GM19238 (cell line): ENCODE measurements around the gene PYGB.
A peak's percentile ranks its signal among the peaks of the same experiment; 100 is the strongest.

ENCODE experiments used
- DNase-seq: peaks from one replicate; pipeline ENCODE4 v3.0.0; 2011; ENCODE audit warnings: low spot score; ENCODE audit not compliant: insufficient read length

PYGB gene

DNA sequence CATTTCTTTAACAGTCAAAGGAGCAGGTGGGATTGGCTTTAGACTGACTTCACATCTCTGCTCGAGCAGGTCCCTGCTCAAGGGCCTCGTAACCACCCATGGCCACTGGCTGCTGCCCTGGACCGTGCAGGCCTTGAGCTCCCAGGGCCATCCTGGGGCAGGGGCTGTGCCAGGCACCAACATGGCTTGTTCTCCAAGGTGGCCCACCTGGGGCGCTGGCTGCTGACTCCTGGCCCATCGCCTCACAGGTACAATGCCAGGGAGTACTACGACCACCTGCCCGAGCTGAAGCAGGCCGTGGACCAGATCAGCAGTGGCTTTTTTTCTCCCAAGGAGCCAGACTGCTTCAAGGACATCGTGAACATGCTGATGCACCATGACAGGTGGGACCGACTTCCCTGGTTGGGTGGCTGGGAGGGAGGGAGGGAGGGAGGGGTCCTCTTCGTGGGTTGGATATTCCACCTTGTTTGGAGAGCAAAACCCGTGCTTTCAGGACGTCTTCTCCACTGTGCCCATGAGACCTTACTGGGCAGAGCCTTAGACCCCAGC lies 46.1 kb downstream of the PYGB start:
- DNase-seq: no peak

DNA sequence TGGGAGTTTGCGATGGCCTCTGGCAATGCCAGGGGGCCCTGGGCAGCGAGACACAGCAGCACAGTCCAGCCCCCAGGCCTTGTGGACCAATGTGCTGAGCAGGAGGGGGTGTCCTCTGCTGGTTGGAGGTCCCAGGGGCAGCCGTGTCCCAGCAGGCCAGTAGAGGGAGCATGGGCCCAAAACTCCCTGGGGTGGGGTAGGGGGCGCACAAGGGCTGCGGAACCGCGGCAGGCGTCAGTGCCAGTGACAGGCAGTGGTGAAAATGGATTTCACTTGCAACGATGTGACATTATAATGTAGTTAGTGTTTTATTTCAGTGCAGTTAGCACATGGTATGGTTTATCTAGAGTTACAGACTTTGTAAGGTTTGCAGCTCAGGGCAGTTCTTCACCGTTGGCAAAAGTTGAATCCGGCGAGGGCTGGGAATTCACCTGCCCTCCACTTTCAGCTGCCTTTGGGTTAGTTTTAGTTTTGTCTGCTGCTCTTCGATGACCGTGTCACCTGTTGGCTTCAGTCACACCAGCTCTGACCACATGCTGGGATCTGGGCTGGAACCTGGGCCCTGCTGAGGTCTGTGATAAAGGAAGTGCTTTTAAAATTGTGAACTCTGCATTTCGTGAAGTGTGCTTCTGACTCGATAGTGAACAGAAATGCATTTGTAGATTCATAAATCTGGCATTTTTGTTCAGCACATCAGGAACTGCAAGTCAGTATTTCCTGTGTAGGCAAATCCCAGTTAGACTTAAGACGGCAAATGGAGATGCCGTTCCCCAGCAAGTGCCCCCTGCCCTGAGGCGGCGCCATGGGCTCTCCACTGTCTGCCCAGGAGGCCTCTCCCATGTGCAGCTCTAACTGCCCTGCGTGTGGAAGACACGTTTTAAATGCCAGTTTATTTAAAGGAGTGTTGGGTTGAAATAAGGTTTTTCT lies 46.8 kb downstream of the PYGB start:
- DNase-seq: peak; percentile 68

DNA sequence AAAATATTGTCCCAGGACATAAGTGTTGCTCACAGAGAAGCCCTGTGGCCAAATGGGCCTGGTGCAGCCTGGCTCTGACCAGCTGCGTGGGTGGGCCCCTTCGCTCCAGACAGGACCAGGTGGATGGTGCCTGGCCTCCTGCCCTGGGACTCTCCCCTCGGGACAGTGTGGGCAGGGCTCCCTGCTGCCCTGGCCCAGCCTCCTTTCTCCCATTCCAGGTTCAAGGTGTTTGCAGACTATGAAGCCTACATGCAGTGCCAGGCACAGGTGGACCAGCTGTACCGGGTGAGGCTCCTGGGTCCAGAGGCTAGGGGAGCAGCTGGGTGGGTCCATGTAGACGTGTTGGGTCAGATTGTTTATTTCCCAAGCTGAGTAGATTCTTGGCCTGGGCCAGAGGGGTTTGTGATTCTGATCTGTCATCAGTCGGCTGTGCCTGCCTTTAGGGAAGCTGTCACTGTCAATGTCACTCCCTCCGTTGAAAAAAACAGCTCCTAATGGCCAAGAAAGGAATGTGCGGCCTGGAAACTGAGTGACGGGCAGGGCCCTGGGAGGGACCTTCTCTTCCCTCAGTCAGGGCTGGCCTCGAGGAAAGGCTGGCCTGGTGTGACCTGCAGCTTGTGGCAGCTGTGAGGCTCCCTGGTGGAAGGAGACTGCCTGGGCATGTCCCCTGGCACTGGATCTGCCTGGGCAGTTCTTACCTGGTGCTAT lies 47.7 kb downstream of the PYGB start:
- DNase-seq: no peak

DNA sequence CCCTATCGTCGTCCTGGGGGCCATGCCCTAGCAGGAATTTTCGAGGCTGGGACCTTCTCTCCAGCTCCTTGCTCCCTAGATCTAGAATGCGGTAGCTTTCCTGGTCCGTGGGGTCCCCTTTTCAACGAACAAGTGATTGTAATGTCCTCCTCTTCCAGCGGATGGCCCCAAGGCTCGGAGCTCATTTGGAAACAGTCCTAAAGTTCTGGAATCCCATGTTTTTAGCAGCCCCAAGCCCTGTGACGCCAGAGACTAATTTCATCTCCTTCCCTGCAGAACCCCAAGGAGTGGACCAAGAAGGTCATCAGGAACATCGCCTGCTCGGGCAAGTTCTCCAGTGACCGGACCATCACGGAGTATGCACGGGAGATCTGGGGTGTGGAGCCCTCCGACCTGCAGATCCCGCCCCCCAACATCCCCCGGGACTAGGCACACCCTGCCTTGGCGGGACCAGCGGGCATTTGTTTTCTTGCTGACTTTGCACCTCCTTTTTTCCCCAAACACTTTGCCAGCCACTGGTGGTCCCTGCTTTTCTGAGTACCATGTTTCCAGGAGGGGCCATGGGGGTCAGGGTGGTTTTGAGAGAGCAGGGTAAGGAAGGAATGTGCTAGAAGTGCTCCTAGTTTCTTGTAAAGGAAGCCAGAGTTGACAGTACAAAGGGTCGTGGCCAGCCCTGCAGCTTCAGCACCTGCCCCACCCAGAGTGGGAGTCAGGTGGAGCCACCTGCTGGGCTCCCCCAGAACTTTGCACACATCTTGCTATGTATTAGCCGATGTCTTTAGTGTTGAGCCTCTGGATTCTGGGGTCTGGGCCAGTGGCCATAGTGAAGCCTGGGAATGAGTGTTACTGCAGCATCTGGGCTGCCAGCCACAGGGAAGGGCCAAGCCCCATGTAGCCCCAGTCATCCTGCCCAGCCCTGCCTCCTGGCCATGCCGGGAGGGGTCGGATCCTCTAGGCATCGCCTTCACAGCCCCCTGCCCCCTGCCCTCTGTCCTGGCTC lies 48.5 kb downstream of the PYGB start:
- peak; percentile 55 for DNase-seq

DNA sequence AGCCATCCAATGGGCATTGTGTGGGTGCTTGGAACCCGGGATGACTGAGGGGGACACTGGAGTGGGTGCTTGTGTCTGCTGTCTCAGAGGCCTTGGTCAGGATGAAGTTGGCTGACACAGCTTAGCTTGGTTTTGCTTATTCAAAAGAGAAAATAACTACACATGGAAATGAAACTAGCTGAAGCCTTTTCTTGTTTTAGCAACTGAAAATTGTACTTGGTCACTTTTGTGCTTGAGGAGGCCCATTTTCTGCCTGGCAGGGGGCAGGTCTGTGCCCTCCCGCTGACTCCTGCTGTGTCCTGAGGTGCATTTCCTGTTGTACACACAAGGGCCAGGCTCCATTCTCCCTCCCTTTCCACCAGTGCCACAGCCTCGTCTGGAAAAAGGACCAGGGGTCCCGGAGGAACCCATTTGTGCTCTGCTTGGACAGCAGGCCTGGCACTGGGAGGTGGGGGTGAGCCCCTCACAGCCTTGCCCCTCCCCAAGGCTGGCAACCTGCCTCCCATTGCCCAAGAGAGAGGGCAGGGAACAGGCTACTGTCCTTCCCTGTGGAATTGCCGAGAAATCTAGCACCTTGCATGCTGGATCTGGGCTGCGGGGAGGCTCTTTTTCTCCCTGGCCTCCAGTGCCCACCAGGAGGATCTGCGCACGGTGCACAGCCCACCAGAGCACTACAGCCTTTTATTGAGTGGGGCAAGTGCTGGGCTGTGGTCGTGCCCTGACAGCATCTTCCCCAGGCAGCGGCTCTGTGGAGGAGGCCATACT lies 49.4 kb downstream of the PYGB start:
- peak; percentile 71 for DNase-seq

DNA sequence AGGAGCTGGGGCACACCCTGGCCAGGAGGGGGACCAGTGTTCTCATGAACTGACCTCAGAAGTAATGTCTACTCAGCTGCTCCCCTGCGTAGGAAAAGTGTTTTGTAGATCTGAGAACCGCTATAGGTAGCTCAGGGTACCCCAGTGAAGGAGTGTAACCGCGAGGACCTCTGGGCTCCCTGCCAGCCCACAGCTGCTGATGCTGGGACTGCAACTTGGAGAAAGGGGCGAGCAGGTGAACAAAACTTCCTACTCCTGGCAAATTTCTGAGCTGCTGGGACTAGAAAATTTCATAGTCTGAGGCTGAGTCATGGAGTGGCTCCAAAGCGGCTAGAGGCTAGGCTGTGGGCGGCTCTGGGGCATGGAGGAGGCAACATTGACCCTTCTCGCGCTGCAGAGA lies 51.9 kb downstream of the PYGB start:
- no peak for DNase-seq

DNA sequence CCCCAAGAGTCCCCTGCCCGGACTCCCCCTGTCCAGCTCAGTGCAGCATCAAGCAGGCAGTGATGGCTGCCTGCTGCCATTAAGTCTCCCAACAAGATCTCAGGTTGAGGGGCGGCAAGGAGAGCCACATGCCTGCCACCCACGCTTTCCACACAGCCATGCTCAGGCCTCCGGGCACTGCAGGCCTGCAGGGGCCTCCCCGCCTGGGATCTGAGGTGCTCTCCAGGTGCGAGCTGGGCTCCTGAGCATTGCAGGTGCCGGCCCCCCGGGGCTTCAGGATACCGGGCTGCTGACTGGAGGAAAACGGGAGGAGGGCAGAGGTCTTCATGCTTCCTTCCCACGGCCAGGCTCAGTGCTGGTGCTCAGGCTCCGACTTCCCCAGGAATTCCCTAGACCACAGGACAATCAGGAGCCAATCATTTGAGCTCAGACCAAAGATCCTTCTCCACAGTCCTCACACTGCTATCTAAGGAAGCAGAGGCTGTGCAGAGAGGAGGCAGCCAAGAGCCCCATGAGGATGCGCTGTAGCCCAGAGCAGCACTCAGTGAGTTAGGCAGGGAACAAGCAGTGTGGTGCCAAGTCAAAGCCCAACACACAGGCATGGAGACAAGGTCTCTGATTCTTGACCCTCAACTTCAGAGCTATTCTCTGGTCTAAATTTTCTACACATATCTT lies 52.7 kb downstream of the PYGB start:
- DNase-seq: no peak

DNA sequence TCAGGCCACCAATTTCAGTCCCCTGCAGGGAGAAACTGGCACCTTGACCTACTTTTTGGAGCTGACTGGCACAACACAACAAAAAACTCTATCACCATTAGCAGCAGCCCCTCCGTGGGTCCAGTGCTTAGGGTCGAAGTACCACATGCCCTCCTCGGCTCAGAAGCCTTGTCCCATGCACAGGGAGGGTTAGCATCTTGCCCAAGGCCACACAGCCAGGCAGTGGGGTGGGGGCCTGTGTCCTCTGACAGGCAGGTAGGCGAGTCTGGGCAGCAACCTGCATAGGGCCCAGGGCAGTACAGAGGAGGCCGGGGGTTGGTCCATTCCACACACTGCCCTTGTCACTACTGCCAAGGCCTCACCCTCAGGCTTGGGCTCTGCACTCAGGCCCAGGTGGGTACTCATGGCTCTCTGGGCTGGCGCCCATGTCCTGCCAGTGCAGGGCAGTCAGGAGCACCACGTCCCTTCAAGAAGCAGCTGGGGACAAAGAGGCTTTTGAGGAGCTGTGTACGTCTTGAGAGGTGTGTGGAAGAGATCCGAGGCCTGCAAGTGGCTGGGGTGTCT lies 53.6 kb downstream of the PYGB start:
- no peak for DNase-seq

DNA sequence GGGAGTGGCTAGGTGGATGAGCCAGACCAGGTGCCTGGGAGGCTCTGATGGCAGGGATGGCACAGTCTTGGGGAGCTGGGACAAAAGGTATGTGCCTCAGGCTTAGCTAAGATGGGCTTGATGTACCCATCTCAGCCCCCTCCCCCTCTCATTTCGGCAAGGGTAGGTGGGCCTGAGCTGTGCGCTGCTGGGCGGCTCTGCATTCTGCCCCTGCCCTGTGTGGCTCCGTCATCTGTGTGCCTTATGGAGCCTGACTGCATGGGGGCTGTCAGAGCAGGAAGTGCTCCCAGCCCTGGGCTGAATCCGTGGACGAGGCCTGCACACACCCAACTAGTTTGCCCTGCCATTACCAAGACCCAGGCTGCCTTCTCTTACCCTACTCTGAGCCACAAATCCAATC lies 54.7 kb downstream of the PYGB start:
- DNase-seq: no peak

DNA sequence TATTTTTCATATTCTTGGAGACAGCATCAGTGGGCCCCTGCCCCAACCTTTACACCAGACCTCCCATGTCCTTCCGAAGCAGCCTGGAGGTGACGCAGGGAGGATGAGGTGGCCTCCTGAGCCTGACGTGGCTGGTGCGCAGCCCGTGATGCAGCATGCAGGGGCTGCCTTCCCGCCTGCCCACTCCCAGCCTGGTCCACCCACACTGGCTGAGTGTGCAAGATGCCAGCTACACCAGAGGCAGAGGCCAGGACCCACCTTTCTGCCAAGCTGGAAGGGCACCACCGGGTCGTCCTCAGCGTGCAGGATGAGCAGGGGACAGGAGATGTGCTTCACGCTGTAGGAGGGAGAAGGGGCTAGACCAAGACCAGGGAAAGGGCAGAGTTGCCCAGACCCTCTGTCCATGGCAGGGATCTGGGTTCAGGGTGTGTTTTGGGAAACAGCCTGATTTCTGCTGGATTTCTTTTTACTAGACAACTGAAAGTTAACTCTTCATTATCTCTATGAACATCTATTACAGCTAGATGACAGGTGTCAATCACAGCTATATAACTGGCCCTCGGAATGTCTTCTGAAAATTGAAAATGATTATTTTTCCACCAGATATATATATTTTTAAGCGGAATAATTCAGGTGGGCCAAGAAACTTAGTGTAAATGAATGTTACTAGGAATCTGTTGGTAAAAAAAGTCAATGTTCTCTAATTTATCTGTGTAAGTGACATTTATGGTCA lies 55.6 kb downstream of the PYGB start:
- no peak for DNase-seq

DNA sequence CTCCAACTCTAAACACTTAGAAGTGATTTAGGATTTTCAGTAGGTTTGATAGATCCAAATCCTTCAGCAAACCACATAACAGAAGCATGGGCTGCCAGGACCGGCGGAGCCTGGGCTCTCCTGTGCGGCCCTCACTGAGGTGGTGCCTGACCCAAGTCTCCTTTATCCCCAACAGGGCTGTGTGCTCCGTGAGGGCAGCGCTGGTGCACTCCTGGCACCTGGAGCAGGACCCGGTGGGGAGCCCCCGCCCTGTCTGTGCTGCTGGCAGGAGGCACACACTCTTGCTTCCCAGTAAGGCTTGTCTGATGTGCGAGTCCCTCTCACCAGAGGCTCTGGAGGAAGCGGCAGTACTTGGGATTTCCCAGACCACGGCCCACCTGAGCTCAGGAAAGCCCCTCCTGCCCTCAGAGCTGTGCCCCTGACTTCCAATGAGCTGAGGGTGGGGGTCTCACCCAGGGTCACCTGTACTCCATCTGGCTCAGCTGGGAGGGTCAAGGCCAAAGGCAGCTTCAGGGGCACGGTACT lies 56.2 kb downstream of the PYGB start:
- DNase-seq: no peak

DNA sequence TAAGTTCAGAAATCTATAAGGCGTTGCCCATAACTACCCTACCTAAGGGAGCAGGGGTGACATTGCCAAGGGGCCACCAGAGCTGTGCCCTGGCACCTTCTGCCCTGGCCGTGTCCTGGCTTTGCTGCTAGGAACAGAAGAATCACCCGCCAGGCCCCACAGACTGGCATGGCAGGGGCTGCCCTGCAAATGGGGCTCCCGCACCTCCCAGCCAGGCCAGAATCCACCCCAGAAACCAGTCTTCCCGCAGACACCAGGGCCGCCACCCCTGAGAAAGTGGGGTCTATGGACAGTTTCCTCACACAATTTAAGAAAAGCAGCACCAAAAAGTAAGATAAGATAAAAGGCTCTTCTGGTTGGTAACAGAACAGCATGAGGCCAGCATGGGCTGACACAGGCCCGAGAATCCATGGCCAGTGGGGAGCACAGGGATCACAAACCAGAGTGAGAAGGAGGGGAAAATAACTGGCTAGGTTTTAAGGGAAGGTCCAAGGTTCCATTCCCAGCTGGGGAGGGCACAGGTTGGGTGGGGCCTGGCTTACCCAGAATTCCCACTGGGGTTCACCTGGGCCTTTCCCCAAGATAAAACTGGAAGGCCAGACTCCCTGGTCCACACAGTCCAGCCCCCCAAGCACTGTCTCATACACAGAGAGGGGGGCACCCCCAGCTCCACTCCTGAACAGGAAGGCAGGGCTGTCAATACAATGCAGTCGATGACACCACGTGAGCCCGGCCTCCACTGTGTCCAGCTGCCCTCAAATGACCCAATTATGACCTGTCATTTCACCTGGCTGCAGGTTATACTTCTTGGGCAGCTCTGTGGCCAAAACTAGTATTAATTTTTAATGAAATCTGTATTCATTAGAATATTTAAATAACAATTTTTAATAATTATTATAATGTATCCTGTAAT lies 59.4 kb downstream of the PYGB start:
- DNase-seq: no peak

DNA sequence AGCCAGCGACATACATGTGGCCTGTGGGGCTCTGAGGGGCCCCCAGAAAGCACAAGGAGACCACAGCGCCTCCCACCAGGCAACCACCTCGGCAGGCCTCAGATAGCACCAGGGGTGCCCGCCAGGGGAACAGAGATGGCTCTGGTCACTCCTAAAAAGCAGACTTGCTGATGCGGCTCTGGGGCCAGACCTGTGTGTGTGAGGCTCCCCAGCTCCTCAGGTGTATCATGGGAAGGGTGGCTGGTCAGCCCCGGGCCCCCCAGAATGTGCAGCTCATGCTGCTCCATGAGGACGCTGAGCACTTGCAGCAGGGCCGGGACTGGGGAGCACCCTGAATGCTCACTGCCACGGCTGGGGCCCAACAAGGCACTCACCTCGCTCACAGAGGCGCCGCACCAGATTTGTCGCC lies 60.2 kb downstream of the PYGB start:
- no peak for DNase-seq

DNA sequence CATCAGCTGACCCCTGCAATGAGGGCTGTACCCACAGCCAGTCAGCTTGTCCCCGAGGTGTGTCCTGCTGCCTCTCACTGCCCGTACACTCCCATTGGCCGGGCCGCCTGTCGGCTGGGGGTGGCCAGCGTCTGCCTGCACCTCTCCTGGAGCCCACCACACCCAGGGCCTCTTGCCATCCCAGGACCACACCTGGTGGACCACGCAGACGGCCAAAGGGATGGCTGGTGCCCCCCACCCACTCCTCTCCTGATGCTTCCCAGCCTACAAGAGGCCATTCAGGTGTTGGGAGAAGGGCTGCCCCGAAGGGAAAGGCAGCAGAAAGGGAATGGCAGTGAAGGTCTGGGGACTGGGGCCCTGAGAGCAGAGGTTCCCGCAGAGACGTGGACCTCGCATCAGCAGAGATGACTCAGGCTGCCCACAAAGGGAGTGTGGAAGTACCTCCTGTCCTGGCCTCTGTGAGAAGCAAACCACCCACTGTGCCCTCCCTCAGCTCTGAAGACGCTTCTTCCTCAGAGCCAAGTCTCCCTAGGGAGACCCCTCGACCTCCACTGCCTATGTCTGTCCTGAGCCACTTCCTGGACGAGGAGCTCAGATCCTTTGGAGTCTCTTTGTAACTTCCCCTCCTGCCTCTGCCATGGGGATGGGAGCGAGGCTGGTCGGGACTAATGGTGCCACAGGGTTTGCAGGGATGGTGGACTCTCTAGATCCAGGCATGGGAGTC lies 60.9 kb downstream of the PYGB start:
- no peak for DNase-seq

DNA sequence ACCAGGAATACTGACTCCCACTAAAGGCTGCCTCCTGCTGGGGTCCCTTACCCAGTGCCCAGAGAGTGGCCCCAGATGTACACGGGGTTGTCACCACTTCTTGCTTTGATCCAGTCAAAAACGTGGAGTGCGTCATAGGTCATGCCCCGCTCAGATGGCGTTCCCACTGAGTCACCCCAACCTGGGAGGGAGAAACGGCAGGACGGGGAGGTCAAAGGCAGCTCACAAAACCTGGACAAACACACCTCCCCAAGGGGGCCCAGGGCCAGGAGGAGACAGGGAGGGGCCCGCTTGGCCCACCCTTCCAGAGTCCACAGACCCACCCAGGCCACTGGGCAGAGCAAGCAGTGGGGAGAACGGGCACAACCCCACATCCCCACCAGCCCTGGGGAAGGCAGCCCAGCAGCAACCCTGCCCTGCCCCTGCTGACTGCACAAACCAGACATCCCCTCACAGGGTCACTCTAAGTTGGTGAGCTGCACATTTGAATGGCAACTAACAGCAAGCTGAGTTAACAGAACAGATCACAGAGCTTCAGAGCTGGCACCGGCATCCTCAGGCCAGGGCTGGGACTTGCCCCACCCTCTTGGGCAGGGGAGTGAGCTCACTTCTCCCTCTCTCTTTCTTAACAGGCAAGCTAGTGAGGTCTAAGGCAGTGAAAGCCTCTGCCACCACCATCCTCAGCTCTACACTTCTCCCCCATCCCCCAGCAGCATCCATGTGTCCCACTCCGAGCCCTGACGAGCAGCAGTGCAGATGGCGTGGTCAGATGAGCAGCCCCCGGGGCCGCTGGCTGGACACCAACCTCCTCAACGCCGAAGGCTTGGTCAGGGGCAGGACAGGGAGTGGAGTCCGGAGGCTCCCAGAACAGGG lies 61.7 kb downstream of the PYGB start:
- no peak for DNase-seq
